Measurements from ENCODE around the gene CHD1.

- TF ChIP-seq, protein P1, sequence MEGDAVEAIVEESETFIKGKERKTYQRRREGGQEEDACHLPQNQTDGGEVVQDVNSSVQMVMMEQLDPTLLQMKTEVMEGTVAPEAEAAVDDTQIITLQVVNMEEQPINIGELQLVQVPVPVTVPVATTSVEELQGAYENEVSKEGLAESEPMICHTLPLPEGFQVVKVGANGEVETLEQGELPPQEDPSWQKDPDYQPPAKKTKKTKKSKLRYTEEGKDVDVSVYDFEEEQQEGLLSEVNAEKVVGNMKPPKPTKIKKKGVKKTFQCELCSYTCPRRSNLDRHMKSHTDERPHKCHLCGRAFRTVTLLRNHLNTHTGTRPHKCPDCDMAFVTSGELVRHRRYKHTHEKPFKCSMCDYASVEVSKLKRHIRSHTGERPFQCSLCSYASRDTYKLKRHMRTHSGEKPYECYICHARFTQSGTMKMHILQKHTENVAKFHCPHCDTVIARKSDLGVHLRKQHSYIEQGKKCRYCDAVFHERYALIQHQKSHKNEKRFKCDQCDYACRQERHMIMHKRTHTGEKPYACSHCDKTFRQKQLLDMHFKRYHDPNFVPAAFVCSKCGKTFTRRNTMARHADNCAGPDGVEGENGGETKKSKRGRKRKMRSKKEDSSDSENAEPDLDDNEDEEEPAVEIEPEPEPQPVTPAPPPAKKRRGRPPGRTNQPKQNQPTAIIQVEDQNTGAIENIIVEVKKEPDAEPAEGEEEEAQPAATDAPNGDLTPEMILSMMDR (conservative IDR thresholded peaks at IDR 0.05 in 1 of 2, IDR thresholded peaks at IDR 0.05 in 1 of 2; ENCODE audit: extremely low read depth in 1 of 2, insufficient read depth in 1 of 2, low read depth in 1 of 2, low read length in 2 of 2): no peak
- no peak for TF ChIP-seq EZH2 (IDR thresholded peaks at IDR 0.05; ENCODE audit: borderline replicate concordance, low read length)
Measured at GRCh38 chr5:98936948-98937715, 8.3 kb upstream of the CHD1 start.
